Measurements from ENCODE around the gene SIGLEC1.

GRCh38 chr20:3670945-3671344 lies 41.5 kb downstream of the SIGLEC1 start:
- TF ChIP-seq REST (IDR thresholded peaks at IDR 0.05; ENCODE audit: insufficient replicate concordance, low read depth) (no peak), CTCF (IDR thresholded peaks at IDR 0.05; ENCODE audit: insufficient read depth, low read length) (no peak)
